HepG2 (cell line): ENCODE results near the gene BTRC. TPM values are rescaled to one million over a fixed set of nuclear protein-coding genes. Genes with fewer than 3 reads are reported as not detected.

Experiments
- ATAC-seq: fragments of 200-7000 bp; cut with Tn5 transposase; 3 replicates; pipeline ENCODE4 v1.9.1; 2020; ENCODE audit warnings: mild to moderate bottlenecking, moderate library complexity
- BruUV-seq: library from RNA; stranded (reverse); fragments of 400-500 nt; replicated peaks from 2 replicates; lab custom pipeline; 2021; lab: Mats Ljungman, UMichigan
- CTCF ChIA-PET: fragments of 300-600 bp; formaldehyde crosslinking; extraction: SDS; loops from one replicate; lab custom pipeline; 2021; ENCODE audit warnings: low total read pairs, inconsistent platforms, low intra/inter-chr PET ratio; lab: Yijun Ruan, JAX
- POLR2A ChIA-PET: fragments of 350-600 bp; sonication (Branson Sonifier 250); formaldehyde crosslinking; loops from one replicate; lab custom pipeline; 2020; ENCODE audit warnings: antibody characterized with exemption, inconsistent platforms; lab: Yijun Ruan, JAX
- DNase-seq: peaks from one replicate; pipeline ENCODE4 v3.0.0-alpha.2; 2015; ENCODE audit warnings: low spot score
- FAIRE-seq: peaks from 3 replicates; lab custom pipeline; 2011; peaks lifted over from hg19 to GRCh38; lab: Jason Lieb, UNC
- H2AFZ ChIP-seq: one replicate; pipeline ENCODE4 v1.6.1; 2011; ENCODE audit warnings: low read length, inconsistent platforms
- H3K27ac ChIP-seq: fragments of 300-600 bp; 3 replicates; pipeline ENCODE4 v1.8.0; 2011; ENCODE audit warnings: mixed run types, mild to moderate bottlenecking, mixed read lengths, low read length, inconsistent platforms; ENCODE audit not compliant: insufficient read depth; ENCODE audit errors: extremely low read length
- H3K27me3 ChIP-seq, 2 experiments: fragments of 200-600 bp in 1 of 2; 2 replicates in 1 of 2; 3 replicates in 1 of 2; pipeline versions ENCODE4 v1.6.0 to v1.8.0; 2011; ENCODE audit warnings: low read length in 2 of 2, mild to moderate bottlenecking in 2 of 2, moderate library complexity in 2 of 2, inconsistent platforms in 1 of 2; ENCODE audit not compliant: insufficient read depth in 2 of 2, control insufficient read depth in 1 of 2
- H3K36me3 ChIP-seq, 2 experiments: fragments of 200-600 bp in 1 of 2; replicated peaks in 1 of 2; 2 replicates in 1 of 2; 3 replicates in 1 of 2; pipeline versions ENCODE4 v1.5.1 to v1.8.0; 2011; ENCODE audit warnings: low read length in 2 of 2, inconsistent platforms in 1 of 2; ENCODE audit not compliant: insufficient read depth in 2 of 2, control insufficient read depth in 1 of 2
- H3K4me1 ChIP-seq: 2 replicates; pipeline ENCODE4 v1.5.1; 2012; ENCODE audit warnings: low read length, inconsistent platforms; ENCODE audit not compliant: insufficient read depth
- H3K4me2 ChIP-seq: 2 replicates; pipeline ENCODE4 v1.6.0; 2011; ENCODE audit warnings: low read depth, low read length, inconsistent platforms
- H3K4me3 ChIP-seq, 3 experiments: fragments of 200-600 bp in 1 of 3; sonication (generic), shearing (Covaris generic) in 1 of 3; replicated peaks in 1 of 3; 2 replicates each; pipeline ENCODE4 v1.5.1; 2011 to 2016; ENCODE audit warnings: low read length in 3 of 3, inconsistent platforms in 2 of 3, low read depth in 2 of 3, mild to moderate bottlenecking in 2 of 3, control low read depth in 1 of 3, mixed read lengths in 1 of 3; ENCODE audit not compliant: insufficient read depth in 1 of 3
- H3K79me2 ChIP-seq: one replicate; pipeline ENCODE4 v1.6.1; 2011; ENCODE audit warnings: low read length, inconsistent platforms; ENCODE audit not compliant: insufficient read depth
- H3K9ac ChIP-seq: 2 replicates; pipeline ENCODE4 v1.6.0; 2011; ENCODE audit warnings: mild to moderate bottlenecking, low read depth, low read length, inconsistent platforms; ENCODE audit not compliant: insufficient read depth
- H3K9me3 ChIP-seq: 2 replicates; pipeline ENCODE4 v1.5.1; 2012; ENCODE audit warnings: mild to moderate bottlenecking, low read length
- H4K20me1 ChIP-seq: 2 replicates; pipeline ENCODE4 v1.6.0; 2011; ENCODE audit warnings: inconsistent platforms, mild to moderate bottlenecking, low read length, moderate library complexity; ENCODE audit not compliant: insufficient read depth
- MTF2 ChIP-seq: sonication (generic); formaldehyde crosslinking; IDR thresholded peaks from 2 replicates; pipeline ENCODE4 v1.5.0; 2020; ENCODE audit warnings: missing genetic modification reagents, borderline replicate concordance
- MYNN ChIP-seq: sonication (generic); formaldehyde crosslinking; IDR thresholded peaks from 2 replicates; pipeline ENCODE4 v1.4.0; 2020; ENCODE audit warnings: mild to moderate bottlenecking, low read depth, missing genetic modification reagents
- SP4 ChIP-seq: sonication (generic); formaldehyde crosslinking; IDR thresholded peaks from 2 replicates; pipeline ENCODE4 v1.8.1; 2023; ENCODE audit warnings: mild to moderate bottlenecking, missing genetic modification reagents
- TAF1 ChIP-seq: sonication (generic); formaldehyde crosslinking; IDR thresholded peaks from 2 replicates; pipeline ENCODE4 v1.4.0; 2020; ENCODE audit warnings: missing genetic modification reagents
- ZFP36L1 ChIP-seq: sonication (generic); formaldehyde crosslinking; IDR thresholded peaks from 2 replicates; pipeline ENCODE4 v1.8.0; 2022; ENCODE audit warnings: mild to moderate bottlenecking, missing genetic modification reagents, moderate library complexity
- ZNF44 ChIP-seq: sonication (generic); formaldehyde crosslinking; IDR thresholded peaks from 2 replicates; pipeline ENCODE4 v1.5.1; 2020; ENCODE audit warnings: mild to moderate bottlenecking, missing genetic modification reagents
- ZNF552 ChIP-seq: sonication (generic); formaldehyde crosslinking; IDR thresholded peaks from 2 replicates; pipeline ENCODE4 v1.9.0; 2022; ENCODE audit warnings: missing genetic modification reagents, mild to moderate bottlenecking, borderline replicate concordance
- WGBS: methylation state at CpG from one replicate; pipeline ENCODE4 v1.1.6; 2017; ENCODE audit warnings: low lambda C conversion rate; 5-methylcytosine and 5-hydroxymethylcytosine counted together
- in situ Hi-C: cut with HindIII; loops from 2 replicates; pipeline ENCODE4 v1.10.0; 2017; ENCODE audit warnings: low pct_unique_long_range_greater_than_20kb; ENCODE audit not compliant: extremely low pct_ligation_motif_present
- intact Hi-C: fragments of 100-400 bp; cut with micrococcal nuclease; formaldehyde crosslinking; loops from one replicate; pipeline ENCODE4 v1.10.0; 2022; ENCODE audit not compliant: unreplicated experiment
- polyA plus RNA-seq, 8 experiments: library from polyadenylated mRNA; depleted of rRNA in 3 of 8; stranded (reverse) in 7 of 8; unstranded in 1 of 8; fragments of >200 nt; fragmentation: Illumina TruSeq in 4 of 8; extraction: Trizol in 4 of 8; gene quantifications; 2 replicates each; pipeline versions ENCODE4 v1.2.1 to v1.2.3, GENCODE V29; 2011 to 2016; ENCODE audit warnings: low read depth in 4 of 8, missing spikeins in 1 of 8, mixed read lengths in 1 of 8; ENCODE audit not compliant: insufficient read depth in 1 of 8
- total RNA-seq, 5 experiments: library from RNA; depleted of rRNA; stranded (reverse); fragments of >200 nt; fragmentation: Illumina TruSeq; extraction: Trizol; gene quantifications; 2 replicates each; pipeline ENCODE4 v1.2.3, GENCODE V29; 2016; ENCODE audit warnings: low read depth in 1 of 5
- TF ChIP-seq, protein P1 (sequence below): sonication (generic); formaldehyde crosslinking; IDR thresholded peaks from 2 replicates; pipeline ENCODE4 v1.5.0; 2020; ENCODE audit warnings: mild to moderate bottlenecking, missing genetic modification reagents, moderate library complexity
- TF ChIP-seq, protein P2 (sequence below): IDR thresholded peaks from 2 replicates; pipeline ENCODE4 v1.6.1; 2012; ENCODE audit warnings: low read length, improper control_type of control experiment
- TF ChIP-seq, protein P3 (sequence below): fragments of 450-650 bp; IDR thresholded peaks from 2 replicates; pipeline ENCODE4 v1.6.1; 2017
- TF ChIP-seq, protein P4 (sequence below): sonication (generic); formaldehyde crosslinking; IDR thresholded peaks from 2 replicates; pipeline ENCODE4 v1.5.1; 2020; ENCODE audit warnings: missing genetic modification reagents, mild to moderate bottlenecking, borderline replicate concordance

The BTRC gene
- total and polyA plus RNA-seq, 2 of the 13 experiments (the other 11 are each of a cell fraction or from before 2014, with no cell fraction given): 12.0 to 14.4 TPM

DNA sequence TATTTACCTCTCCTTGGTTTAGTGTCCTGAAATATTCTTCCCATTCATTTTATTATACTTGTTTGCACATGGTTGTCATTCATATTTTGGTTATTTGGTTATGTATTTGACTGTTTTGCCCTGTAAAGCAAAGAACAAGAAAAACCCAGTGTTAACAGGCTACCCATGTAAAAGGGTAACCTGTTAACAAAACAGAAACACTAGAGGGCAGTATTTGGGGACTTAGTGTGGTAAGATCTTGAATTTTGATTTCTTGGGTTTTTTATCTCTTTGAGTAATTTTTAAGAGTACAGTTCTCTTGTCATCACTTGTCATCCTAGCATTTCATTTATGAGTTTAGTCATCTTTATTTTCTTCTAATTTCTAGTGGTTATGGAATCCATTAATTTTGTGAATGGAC, 182.8 kb downstream of the BTRC start (continued):
- TF ChIP-seq, protein P1, sequence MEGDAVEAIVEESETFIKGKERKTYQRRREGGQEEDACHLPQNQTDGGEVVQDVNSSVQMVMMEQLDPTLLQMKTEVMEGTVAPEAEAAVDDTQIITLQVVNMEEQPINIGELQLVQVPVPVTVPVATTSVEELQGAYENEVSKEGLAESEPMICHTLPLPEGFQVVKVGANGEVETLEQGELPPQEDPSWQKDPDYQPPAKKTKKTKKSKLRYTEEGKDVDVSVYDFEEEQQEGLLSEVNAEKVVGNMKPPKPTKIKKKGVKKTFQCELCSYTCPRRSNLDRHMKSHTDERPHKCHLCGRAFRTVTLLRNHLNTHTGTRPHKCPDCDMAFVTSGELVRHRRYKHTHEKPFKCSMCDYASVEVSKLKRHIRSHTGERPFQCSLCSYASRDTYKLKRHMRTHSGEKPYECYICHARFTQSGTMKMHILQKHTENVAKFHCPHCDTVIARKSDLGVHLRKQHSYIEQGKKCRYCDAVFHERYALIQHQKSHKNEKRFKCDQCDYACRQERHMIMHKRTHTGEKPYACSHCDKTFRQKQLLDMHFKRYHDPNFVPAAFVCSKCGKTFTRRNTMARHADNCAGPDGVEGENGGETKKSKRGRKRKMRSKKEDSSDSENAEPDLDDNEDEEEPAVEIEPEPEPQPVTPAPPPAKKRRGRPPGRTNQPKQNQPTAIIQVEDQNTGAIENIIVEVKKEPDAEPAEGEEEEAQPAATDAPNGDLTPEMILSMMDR (CRISPR knock-in tag): peak; percentile 53

DNA sequence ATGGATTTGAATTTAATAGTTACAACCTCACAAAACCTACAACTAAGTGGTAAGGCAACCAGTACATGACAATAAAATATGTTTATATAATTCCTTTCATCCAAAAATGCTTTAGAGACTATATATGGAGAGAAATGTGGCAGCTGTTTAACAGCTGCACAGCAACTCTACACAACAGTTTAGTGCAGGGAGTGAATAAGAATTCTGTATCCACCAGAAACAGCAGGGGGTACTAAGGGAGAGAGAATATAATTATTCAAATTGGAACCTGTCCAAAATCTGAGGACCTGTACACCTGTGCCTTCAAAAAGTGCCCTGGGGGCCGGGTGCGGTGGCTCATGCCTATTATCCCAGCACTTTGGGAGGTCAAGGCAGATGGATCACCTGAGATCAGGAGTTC, 184.5 kb downstream of the BTRC start:
- no peak for FAIRE-seq
- H3K4me1 ChIP-seq: no peaks in the 10 kb centered on the region
- no TSS peak for BruUV-seq
- H2AFZ ChIP-seq: no peak overlapping the region
- intact Hi-C loops: no loop called here
- ChIA-PET POLR2A (no interaction called here), CTCF (no interaction called here)
- H3K27me3 ChIP-seq: no peaks in the 10 kb centered on the region
- no peak overlapping the region for H3K9ac ChIP-seq
- no peaks in the 10 kb centered on the region for H3K79me2 ChIP-seq
- in situ Hi-C loops: no loop called here
- 100% methylated on average over 2 of the region's 2 CpGs for WGBS
- DNase-seq: no peak
- no peak overlapping the region for H3K4me3 ChIP-seq
- no peak overlapping the region for H3K4me2 ChIP-seq
- H3K9me3 ChIP-seq: no peaks in the 10 kb centered on the region
- H3K36me3 ChIP-seq: peaks cover 1 to 7% of the 10 kb centered on the region in 2 experiments; a peak in 3 of 5 replicates
- H4K20me1 ChIP-seq: no peaks in the 10 kb centered on the region
- no peak for ATAC-seq
- no peak overlapping the region for H3K27ac ChIP-seq
- TF ChIP-seq, protein P2, sequence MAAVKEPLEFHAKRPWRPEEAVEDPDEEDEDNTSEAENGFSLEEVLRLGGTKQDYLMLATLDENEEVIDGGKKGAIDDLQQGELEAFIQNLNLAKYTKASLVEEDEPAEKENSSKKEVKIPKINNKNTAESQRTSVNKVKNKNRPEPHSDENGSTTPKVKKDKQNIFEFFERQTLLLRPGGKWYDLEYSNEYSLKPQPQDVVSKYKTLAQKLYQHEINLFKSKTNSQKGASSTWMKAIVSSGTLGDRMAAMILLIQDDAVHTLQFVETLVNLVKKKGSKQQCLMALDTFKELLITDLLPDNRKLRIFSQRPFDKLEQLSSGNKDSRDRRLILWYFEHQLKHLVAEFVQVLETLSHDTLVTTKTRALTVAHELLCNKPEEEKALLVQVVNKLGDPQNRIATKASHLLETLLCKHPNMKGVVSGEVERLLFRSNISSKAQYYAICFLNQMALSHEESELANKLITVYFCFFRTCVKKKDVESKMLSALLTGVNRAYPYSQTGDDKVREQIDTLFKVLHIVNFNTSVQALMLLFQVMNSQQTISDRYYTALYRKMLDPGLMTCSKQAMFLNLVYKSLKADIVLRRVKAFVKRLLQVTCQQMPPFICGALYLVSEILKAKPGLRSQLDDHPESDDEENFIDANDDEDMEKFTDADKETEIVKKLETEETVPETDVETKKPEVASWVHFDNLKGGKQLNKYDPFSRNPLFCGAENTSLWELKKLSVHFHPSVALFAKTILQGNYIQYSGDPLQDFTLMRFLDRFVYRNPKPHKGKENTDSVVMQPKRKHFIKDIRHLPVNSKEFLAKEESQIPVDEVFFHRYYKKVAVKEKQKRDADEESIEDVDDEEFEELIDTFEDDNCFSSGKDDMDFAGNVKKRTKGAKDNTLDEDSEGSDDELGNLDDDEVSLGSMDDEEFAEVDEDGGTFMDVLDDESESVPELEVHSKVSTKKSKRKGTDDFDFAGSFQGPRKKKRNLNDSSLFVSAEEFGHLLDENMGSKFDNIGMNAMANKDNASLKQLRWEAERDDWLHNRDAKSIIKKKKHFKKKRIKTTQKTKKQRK: no peak
- TF ChIP-seq, protein P3, sequence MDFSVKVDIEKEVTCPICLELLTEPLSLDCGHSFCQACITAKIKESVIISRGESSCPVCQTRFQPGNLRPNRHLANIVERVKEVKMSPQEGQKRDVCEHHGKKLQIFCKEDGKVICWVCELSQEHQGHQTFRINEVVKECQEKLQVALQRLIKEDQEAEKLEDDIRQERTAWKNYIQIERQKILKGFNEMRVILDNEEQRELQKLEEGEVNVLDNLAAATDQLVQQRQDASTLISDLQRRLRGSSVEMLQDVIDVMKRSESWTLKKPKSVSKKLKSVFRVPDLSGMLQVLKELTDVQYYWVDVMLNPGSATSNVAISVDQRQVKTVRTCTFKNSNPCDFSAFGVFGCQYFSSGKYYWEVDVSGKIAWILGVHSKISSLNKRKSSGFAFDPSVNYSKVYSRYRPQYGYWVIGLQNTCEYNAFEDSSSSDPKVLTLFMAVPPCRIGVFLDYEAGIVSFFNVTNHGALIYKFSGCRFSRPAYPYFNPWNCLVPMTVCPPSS: no peak
- TF ChIP-seq, protein P4, sequence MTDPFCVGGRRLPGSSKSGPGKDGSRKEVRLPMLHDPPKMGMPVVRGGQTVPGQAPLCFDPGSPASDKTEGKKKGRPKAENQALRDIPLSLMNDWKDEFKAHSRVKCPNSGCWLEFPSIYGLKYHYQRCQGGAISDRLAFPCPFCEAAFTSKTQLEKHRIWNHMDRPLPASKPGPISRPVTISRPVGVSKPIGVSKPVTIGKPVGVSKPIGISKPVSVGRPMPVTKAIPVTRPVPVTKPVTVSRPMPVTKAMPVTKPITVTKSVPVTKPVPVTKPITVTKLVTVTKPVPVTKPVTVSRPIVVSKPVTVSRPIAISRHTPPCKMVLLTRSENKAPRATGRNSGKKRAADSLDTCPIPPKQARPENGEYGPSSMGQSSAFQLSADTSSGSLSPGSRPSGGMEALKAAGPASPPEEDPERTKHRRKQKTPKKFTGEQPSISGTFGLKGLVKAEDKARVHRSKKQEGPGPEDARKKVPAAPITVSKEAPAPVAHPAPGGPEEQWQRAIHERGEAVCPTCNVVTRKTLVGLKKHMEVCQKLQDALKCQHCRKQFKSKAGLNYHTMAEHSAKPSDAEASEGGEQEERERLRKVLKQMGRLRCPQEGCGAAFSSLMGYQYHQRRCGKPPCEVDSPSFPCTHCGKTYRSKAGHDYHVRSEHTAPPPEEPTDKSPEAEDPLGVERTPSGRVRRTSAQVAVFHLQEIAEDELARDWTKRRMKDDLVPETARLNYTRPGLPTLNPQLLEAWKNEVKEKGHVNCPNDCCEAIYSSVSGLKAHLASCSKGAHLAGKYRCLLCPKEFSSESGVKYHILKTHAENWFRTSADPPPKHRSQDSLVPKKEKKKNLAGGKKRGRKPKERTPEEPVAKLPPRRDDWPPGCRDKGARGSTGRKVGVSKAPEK: no peak
- TF ChIP-seq MTF2 (CRISPR knock-in tag) (no peak), TAF1 (CRISPR knock-in tag) (no peak), SP4 (CRISPR knock-in tag) (no peak), MYNN (CRISPR knock-in tag) (no peak), ZNF552 (no peak), ZFP36L1 (CRISPR knock-in tag) (no peak), ZNF44 (CRISPR knock-in tag) (no peak)
